DLD1 (cell line): ENCODE data around the gene KRT31.
"Not testable (repeated sequence)": the region's sequence is repeated elsewhere in the genome, so short reads cannot be mapped to it uniquely, and the experiment has no call there.

ENCODE experiments used
- in situ Hi-C: cut with HindIII; loops from 2 replicates; pipeline ENCODE4 v1.10.0; 2017; ENCODE audit warnings: low sequenced_read_pairs

The KRT31 gene

DNA sequence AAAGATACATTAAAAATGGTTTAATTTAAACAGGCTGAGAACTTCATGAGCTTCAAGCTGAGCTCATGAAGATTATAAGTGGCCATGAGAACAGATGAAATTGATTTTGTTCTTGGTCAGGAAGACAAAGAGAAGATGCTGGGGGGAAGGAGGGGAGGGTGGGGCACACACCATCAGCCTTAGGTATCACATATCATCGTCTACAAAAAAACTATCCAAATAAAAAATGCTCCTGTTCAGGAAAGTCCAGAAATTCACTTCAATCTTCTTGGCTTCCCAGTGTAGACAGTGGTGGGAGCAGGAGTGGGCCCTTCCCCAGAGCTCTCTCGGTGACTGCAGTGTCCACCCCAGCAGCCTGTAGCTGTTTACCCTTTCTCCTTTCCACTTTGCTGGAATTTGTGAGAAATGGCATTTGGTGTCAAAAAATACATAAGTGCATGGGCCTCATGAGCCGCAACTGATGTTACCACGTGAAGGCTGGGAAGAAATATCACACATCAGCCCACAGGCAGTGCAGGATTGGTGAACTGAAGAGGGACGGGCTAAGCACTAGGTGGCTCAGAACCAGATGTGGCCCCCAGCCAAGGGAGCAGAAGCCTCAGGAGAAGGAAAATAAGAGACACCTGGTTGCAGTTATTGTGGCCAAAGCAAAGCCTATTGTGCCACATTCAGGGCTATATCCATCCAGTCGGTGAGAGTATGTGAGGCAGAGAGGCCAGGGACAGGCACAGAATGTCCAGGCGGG is 20.9 kb upstream of the KRT31 start:
- in situ Hi-C loops = no loop called here

DNA sequence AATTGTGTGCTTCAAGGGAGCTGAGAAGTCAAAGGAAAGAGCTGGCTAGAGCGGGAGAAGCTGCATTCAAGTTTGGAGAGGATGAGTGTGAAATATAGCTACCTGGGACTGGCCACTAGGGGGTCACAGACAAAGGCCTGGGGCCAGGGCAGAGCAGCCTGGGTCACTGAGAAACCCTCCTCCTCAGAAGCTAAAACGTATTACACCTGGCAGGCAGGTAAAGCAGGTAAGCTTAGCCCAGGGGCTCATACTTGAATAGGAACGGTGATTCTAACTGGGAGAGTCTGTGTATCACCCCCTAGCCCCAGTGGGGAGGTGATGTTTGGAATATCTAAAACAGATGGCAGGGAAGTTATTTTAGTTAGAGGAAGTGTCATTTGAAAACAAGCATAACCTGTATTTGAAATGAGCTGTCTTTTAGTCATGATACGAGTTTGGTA is 20.2 kb upstream of the KRT31 start:
- in situ Hi-C loops = no loop called here

DNA sequence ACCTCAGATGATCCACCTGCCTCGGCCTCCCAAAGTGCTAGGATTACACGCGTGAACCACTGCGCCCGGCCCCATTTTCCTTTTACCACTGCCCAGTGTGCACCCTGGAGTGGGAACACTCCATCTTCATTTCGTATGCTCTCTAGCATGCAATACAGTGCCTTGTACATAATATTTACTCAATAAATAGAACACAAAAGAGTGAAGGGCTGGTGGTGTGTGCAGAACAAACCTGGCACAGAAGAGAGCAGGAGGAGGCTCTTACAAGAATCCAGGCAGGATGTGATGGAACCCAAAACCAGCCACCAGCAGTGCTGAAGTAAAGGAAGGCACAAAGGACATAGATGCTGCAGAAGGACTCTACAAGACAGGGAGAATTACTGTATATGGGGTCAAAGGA is 19.7 kb upstream of the KRT31 start:
- in situ Hi-C loops = no loop called here

DNA sequence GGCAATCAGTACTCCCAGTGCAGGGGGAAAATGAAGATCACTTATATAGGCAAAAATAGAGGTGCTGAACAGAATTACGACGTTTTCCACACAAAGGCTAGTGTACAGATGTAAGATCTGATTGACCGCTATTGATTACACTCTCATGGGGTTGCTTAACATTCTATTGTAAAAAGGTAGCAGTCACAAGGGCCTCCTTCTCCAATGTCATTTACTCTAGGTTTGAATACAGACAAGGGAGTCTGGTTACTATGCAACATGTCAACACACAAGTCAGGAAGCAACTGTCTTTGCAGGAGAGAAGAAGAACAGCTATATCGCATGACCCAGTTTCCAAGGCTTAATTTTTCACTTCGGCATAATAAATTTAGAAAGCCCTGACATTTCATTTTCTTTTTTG is 19.1 kb upstream of the KRT31 start:
- in situ Hi-C loops = no loop called here

DNA sequence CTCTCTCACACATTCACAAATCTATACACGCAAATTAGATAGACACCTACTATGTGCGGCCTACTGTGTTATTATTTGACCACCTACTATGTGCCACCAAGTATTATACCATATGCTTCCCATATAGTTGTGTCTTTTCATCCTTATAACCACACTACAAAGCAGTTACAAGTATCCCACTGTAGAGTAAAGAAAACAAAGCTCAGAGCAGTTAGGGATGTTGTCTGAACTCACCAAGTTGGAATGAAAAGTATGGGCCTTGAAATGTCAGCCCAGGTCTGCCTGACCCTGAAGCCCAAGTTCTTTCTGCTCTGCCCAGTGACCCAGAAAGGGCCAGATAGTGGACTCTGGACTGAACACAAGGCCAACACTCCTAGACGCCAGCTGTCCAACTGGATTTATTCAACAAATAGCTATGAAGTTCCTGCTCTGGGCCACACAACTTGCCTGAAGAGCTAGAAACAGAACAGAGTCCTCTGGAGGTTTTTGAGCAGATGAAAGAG is 18.5 kb upstream of the KRT31 start:
- in situ Hi-C loops = no loop called here

DNA sequence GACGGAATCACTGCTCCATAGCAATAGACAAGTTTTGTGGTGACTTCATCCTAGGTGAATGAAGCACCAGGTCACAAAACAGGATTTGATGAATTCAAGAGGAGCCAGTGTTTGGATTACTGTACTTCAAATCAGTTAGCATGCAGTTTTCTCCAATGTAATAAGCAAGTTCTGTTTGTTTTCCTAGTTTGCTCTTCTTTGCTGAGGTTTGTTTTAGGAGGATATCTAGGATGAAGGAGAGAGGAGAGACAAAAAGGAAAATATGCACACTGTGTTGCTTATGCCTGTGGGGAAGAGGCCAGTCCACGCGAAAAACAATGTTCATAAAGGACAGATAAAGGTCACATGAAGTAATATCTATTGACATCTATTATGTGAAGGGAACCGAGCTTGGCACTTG is 18.0 kb upstream of the KRT31 start:
- in situ Hi-C loops = no loop called here

DNA sequence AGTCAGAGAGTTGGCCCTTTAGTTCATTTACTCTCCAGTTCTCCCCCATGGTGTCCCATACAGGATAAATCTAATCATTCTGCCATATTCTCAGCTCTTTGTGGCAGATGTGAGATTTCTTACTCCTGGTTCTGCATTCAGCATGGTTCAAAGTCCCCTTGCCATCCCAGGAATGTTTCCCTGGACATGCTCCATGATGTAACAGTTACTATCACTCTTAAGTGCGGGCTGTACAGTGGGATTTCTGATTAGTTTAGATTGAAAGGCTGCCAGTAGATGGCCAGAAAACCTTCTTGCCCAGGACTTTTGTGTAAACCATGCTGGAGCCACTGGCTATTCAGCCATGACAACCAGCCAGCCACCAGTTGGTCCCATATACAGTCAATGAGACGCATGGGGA is 16.6 kb upstream of the KRT31 start:
- in situ Hi-C loops = no loop called here

DNA sequence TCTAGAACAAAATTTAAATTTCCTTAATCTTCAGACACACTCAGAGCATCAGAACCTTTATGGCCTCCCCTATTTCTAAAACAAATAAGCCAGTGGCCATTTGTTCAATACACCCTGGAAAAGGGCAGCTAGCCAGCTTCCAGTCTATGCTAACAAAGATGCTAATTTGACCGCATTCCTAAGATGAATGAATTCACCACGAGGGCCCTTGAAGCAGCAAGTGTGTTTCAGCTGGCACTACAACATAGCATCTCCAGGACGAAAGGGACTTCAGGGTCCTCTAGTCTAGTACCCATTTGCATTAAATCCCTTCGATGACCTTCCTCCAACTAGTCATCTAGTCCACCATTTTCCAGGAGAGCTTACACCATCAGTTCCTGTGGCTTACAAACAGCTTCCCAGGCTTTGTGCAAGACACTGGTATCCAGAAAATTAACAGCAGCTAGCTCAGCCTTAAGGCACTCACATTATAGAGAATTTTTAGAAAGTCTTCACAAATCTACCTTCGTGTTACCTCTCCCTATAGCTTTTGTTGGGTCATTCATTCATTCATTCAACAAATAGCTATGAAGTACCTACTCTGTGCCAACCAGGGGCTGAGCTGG is 16.0 kb upstream of the KRT31 start:
- in situ Hi-C loops = no loop called here

DNA sequence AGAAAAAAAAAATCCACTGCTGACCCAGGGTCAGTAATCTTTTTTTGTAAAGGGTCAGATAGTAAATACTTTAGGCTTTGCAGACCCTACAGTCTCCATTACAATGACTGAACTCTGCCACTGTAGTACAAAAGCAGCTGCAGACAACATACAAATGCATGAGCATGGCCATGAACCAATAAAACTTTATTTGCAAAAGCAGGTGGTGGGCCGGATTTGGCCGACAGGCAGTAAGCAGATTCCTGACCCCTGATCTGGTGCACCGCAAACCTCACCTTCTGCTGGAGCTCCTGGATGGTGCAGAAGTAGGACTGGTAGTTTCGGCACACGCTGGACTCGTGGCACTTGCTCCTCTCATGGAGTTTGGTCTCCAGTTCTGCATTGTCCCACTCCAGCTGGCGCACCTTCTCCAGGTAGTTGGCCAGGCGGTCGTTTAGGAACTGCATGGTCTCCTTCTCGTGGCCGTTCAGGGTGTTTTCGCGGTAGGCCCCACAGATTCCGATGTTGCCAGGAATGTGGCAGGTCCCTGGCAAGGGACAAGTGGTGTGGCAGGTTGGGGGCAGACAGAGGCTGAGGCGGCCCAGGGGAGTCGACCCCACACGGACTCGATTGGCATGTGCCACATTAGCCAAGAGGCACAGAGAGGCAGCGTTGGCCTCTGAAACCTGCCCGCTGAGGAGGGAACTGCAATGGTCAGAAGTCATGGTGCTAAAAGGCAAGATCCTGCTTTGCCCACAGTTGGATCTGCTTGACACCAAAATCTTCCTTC is 13.8 kb upstream of the KRT31 start:
- in situ Hi-C loops = no loop called here

DNA sequence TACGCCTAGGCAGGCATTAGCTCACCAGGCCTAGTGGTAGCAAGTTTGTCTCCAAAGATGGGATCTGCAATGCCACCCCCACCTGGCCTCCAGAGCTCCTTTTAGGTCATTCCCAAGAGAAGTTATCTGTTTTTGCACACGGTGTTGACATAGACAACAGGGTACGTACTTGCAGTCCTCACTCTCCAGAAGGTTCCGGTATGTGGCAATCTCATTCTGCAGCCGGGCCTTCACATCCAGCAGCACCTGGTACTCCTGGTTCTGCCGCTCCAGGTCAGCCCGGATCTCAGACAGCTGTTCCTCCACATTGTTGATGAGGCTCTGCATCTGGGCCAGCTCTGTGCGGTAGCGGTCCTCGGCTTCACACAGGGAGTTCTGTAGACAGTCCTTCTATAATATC is 9.8 kb upstream of the KRT31 start:
- in situ Hi-C loops = no loop called here

DNA sequence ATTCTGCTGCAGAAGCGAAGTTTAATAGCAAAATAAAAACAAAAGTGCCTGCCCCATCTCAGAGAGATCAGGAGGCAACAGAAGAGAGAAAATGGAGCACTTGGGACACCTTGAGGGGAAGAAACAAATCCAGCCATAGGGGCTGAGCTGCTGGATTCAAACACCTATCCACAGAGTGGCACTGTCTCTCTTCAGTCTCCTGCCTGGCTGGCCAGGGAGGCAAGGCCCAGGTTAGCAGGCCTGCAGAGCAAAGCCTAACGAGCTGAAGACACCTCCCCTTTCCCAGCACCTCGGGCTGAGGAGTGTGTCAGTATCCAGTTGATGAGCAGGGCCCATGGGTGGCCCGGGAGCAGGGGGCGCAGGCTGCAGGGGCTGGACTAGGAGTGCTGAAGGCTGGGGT is 8.8 kb upstream of the KRT31 start:
- in situ Hi-C loops = no loop called here

DNA sequence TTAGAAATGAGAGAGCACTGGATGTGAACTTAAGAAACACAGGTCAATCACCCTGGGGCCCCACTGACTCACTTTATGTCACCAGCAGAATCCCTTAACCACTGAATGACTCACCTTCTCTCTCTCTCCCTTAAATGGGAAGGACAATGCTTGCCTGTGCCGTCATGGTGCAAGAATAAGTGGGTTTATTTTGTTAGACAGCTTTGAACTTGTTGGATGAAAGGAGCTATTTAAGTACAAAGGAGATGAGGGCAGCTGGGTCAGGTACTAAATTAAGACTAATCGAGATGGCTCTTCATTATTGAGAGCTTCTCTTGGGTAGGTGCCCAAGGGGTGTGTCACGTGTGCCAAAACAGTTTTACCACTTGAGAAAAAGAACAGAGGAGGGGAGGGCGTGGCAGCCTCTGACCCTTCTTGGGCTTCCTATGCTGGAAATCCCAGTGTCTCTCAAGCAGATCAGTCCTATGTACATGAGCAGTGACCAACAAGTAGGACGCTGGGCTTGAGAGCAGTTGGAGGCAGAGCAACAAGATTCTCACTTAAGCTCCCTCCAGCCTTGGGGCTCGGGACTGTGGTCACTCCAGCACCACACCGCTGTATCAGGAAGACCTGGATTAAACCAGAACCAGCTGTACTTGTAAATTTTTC is 6.7 kb upstream of the KRT31 start:
- in situ Hi-C loops = no loop called here

DNA sequence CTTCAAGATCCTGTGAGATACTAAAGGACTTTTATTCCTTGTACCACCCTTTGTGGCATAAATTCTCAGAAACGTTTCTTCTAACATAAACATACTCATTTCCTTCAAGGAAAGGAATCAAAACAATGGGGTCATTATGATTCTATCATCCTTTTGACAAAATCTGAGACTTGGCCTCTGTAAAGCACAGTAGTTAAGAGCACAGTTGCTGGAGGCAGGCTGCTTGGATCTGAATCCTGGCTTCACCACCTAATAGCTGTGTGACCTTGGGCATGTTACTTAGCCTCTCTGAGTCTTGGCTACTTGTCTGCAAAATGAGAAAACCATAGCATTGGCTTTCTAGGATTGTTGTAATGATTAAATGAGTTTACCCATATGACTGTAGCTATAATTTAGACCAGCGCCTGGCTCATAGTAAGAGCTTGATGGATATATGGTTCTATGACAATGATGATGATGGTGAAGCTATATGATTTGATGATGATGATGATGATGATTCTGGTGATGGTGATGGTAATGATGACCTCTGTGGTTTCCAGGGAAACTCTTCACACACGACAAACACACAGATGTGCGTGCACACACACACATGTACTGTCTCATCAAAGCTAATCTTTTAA is 6.1 kb upstream of the KRT31 start:
- in situ Hi-C loops = no loop called here

DNA sequence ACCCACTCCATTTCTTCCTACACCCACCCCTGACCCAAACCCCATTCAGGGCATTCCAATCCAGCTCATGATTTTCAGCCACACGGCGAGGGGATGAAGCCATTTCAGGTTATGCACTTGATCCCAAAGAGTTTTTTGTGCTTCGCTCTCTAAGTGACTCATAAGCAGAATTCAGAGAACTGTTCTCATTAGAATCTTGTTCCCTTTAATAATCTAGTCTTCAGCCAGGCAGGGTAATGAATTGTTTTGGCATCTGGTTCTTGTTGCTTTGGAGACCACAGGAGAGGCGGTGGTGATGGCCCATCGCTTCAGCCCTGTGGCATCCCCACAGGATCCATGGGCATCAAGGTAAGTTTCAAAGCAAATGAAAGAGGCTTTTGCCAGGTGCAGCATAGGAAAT is 4.8 kb upstream of the KRT31 start:
- in situ Hi-C loops = no loop called here

DNA sequence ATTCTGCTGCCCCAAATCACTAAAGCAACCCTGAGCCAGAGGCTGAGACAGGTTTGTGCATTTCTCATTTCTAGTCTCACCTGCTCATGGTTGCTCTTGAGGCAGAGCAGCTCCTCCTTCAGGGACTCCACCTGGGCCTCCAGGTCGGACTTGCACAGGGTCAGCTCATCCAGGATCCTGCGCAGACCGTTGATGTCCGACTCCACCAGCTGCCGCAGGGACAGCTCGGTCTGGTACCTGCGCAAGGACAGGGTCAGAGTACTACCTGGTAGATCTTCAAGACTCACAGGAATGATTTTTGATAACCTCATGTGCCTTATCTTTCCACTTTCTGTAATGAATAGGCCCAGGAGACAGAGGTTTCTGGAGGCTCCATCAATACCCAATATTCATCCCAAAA is 1.1 kb downstream of the KRT31 start:
- in situ Hi-C loops = no loop called here

DNA sequence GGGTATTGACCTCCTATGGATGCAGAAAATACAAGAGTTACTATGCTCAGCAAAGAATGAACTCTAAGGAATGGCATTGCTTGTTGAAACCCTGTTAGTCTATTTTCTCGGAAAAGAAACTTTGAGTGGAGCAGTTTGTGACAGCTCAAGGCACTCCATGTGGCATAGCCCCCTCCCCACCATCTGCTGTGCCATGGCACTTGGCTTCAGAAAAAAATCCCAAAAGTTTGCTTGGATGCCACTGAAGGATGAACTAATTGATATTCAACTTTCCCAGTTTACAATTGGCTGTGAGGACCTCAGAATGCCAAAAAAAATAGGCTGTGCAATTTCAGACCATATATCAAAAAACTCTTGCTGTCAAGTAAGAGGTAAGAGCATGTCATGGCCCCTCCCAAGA is 1.8 kb downstream of the KRT31 start:
- in situ Hi-C loops = no loop called here

DNA sequence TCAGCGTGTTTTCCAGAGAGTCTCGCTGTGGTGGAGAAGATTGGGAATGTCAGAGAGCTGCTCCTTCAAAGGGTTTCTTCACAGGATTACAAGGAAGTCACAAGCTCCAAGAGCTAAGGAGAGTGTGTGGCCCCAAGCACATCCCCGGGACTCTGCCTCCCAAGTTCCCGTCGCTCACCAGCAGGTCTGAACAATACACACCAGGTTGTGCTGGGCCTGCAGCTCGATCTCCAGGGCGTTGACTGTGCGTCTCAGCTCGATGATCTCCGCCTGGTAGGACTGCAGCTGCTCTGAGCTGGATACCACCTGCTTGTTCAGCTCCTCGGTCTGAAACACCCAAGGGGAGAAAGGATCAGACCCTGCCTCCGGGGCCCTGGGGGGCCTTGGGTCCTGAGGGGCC is 2.4 kb downstream of the KRT31 start:
- in situ Hi-C loops = not testable (repeated sequence)

DNA sequence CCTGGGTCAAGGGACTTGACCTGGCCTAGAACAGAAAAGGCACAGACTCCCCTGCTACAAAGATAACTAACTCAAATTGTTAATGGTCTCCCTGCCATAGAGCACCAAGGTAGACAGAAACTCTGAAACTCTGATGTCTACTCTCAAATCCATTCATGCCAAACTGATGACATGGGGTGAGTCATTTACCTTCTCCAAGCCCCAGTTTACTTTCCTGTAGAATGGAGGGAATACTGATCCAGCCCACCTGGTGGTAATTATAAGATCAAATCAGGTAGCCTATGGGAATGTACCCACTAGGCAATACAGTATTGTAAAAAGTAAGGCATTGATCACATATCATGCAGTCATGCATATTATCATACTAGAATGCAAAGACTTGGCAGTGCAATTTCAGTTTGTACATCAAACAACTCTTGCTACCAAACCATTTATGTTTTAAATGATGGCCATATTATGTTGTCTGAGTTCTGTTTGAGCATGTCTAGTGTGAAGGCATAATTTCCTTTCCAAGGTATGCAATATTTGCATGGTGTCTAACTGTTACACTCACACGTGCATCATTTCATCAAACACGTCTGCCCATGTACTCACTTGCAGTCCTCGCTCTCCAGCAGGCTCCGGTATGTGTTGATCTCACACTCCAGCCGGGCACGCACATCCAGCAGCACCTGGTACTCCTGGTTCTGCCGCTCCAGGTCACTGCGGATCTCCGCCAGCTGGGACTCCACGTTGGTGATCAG is 3.0 kb downstream of the KRT31 start:
- in situ Hi-C loops = no loop called here

DNA sequence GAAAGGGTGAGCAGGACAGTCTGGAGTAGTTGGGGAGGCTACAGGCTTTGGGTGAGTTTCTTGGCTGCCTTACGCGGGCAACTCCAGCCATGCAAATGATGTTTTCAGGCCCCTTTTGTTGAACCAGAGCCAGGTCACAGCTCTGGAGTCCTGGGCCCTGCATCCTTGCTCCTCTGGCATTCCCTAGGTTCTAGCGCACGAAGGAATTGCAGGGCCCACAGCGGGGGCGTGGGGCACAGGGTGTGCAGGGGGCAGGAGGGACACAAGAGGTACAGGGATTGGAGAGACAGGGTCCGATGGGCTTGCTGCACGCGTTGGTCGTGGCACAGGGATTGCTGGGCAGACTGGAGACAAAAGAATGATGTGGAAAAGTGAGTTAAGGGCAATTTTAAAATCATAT is 3.6 kb downstream of the KRT31 start:
- in situ Hi-C loops = no loop called here

DNA sequence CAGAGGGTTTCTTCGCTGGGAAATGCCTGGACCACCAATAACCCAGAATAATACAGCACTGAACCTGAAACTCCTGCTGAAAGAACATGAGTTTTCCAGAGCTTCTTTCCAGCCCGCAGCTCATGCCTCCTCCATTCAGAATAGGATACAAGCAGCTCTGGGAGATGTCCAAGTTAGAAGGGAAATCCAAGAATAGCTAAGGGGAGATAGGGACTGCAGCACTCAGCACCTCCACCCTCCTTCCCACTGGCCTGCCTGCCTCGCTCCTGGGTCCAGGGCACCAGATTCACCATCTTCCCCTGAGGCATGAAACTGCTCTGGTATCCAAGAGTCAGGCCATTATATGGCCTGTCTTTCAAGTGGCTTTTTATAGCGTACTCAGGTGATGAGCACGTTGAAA is 4.1 kb downstream of the KRT31 start:
- in situ Hi-C loops = no loop called here
